Hematopoietic multipotent progenitor cell (in vitro differentiated cells): ENCODE measurements around the gene MARVELD1. TPM values are rescaled to one million over a fixed set of nuclear protein-coding genes. Genes with fewer than 3 reads are reported as not detected.

Source experiments
- total RNA-seq: library from RNA; depleted of rRNA; stranded (reverse); fragments of >200 nt; gene quantifications from one replicate; pipeline ENCODE4 v1.2.3, GENCODE V29; 2012

The MARVELD1 gene
- total RNA-seq, 1 donor = 22.9 TPM

Other genes with a start within 250 kb of the MARVELD1 start
- gene MMS19, start 215.3 kb upstream of the MARVELD1 start, total RNA-seq = 71.1 TPM
- gene UBTD1, start 214.8 kb upstream of the MARVELD1 start, total RNA-seq = 4.6 TPM
- gene ANKRD2, start 141.0 kb upstream of the MARVELD1 start, total RNA-seq = not detected
- gene HOGA1, start 129.3 kb upstream of the MARVELD1 start, total RNA-seq = not detected
- not detected for gene C10orf62, start 124.0 kb upstream of the MARVELD1 start, total RNA-seq
- 3.5 TPM for gene MORN4, start 80.2 kb upstream of the MARVELD1 start, total RNA-seq
- gene PI4K2A, start 73.1 kb upstream of the MARVELD1 start, total RNA-seq = 6.5 TPM
- 8.9 TPM for gene AVPI1, start 26.5 kb upstream of the MARVELD1 start, total RNA-seq
- gene ZFYVE27, start 23.4 kb downstream of the MARVELD1 start, total RNA-seq = 35.3 TPM
- 1.9 TPM for gene SFRP5, start 58.3 kb downstream of the MARVELD1 start, total RNA-seq
- gene GOLGA7B, start 136.1 kb downstream of the MARVELD1 start, total RNA-seq = under 0.01 TPM